ENCODE results near the gene REPIN1.

REPIN1 gene

GRCh38 chr7:150368884-150369747, 494 bp downstream of the REPIN1 start:
- peak; percentile 36 to 47 (median 40) for DNase-seq
- Histone ChIP-seq H3K36me3 (ENCODE audit: control insufficient read depth, insufficient read depth, low read length) (peaks cover 15% of the 10 kb centered on the region), H3K27me3 (replicated peaks; ENCODE audit: control insufficient read depth, insufficient read depth, low read length, poor library complexity, severe bottlenecking) (no peaks in the 10 kb centered on the region), H3K4me1 (ENCODE audit: control insufficient read depth, insufficient read depth, low read length, poor library complexity, severe bottlenecking) (peaks cover 20% of the 10 kb centered on the region), H3K4me3 (ENCODE audit: insufficient read depth, low read depth, low read length, poor library complexity, severe bottlenecking) (peak overlapping the region; percentile 92), H3K9me3 (ENCODE audit: control insufficient read depth, low read length) (no peaks in the 10 kb centered on the region), H3K27ac (ENCODE audit: insufficient read depth, low read length, poor library complexity, severe bottlenecking) (peak overlapping the region; percentile 79)

- H3K4me3 ChIP-seq (ENCODE audit: insufficient read depth, low read depth, low read length, poor library complexity, severe bottlenecking), result peak overlapping the region; percentile 92
- H3K9me3 ChIP-seq (ENCODE audit: control insufficient read depth, low read length), result no peaks in the 10 kb centered on the region
- H3K27me3 ChIP-seq (replicated peaks; ENCODE audit: control insufficient read depth, insufficient read depth, low read length, poor library complexity, severe bottlenecking), result no peaks in the 10 kb centered on the region
- H3K36me3 ChIP-seq (ENCODE audit: control insufficient read depth, insufficient read depth, low read length), result peaks cover 15% of the 10 kb centered on the region
- peaks cover 20% of the 10 kb centered on the region for H3K4me1 ChIP-seq (ENCODE audit: control insufficient read depth, insufficient read depth, low read length, poor library complexity, severe bottlenecking)
- DNase-seq, result no peak
- H3K27ac ChIP-seq (ENCODE audit: insufficient read depth, low read length, poor library complexity, severe bottlenecking), result peak overlapping the region; percentile 79
Observed at GRCh38 chr7:150369748-150370501, 1.3 kb downstream of the REPIN1 start.

GRCh38 chr7:150370612-150371071, 2.0 kb downstream of the REPIN1 start:
- DNase-seq, result no peak
- H3K9me3 ChIP-seq (ENCODE audit: control insufficient read depth, low read length), result no peaks in the 10 kb centered on the region
- H3K4me1 ChIP-seq (ENCODE audit: control insufficient read depth, insufficient read depth, low read length, poor library complexity, severe bottlenecking), result peaks cover 21% of the 10 kb centered on the region
- peaks cover 15% of the 10 kb centered on the region for H3K36me3 ChIP-seq (ENCODE audit: control insufficient read depth, insufficient read depth, low read length)
- peak overlapping the region; percentile 20 for H3K27ac ChIP-seq (ENCODE audit: insufficient read depth, low read length, poor library complexity, severe bottlenecking)
- no peaks in the 10 kb centered on the region for H3K27me3 ChIP-seq (replicated peaks; ENCODE audit: control insufficient read depth, insufficient read depth, low read length, poor library complexity, severe bottlenecking)
- H3K4me3 ChIP-seq (ENCODE audit: insufficient read depth, low read depth, low read length, poor library complexity, severe bottlenecking), result no peak overlapping the region

- no peak for DNase-seq
- Histone ChIP-seq H3K27me3 (replicated peaks; ENCODE audit: control insufficient read depth, insufficient read depth, low read length, poor library complexity, severe bottlenecking) (no peaks in the 10 kb centered on the region), H3K36me3 (ENCODE audit: control insufficient read depth, insufficient read depth, low read length) (peaks cover 15% of the 10 kb centered on the region), H3K9me3 (ENCODE audit: control insufficient read depth, low read length) (no peaks in the 10 kb centered on the region), H3K4me3 (ENCODE audit: insufficient read depth, low read depth, low read length, poor library complexity, severe bottlenecking) (no peak overlapping the region), H3K27ac (ENCODE audit: insufficient read depth, low read length, poor library complexity, severe bottlenecking) (no peak overlapping the region), H3K4me1 (ENCODE audit: control insufficient read depth, insufficient read depth, low read length, poor library complexity, severe bottlenecking) (peaks cover 27% of the 10 kb centered on the region)
Observed at GRCh38 chr7:150371131-150371995, 2.7 kb downstream of the REPIN1 start.

GRCh38 chr7:150371996-150372270, 3.3 kb downstream of the REPIN1 start:
- peaks cover 15% of the 10 kb centered on the region for H3K36me3 ChIP-seq (ENCODE audit: control insufficient read depth, insufficient read depth, low read length)
- no peak for DNase-seq
- no peak overlapping the region for H3K4me3 ChIP-seq (ENCODE audit: insufficient read depth, low read depth, low read length, poor library complexity, severe bottlenecking)
- no peaks in the 10 kb centered on the region for H3K9me3 ChIP-seq (ENCODE audit: control insufficient read depth, low read length)
- no peaks in the 10 kb centered on the region for H3K27me3 ChIP-seq (replicated peaks; ENCODE audit: control insufficient read depth, insufficient read depth, low read length, poor library complexity, severe bottlenecking)
- H3K27ac ChIP-seq (ENCODE audit: insufficient read depth, low read length, poor library complexity, severe bottlenecking), result no peak overlapping the region
- H3K4me1 ChIP-seq (ENCODE audit: control insufficient read depth, insufficient read depth, low read length, poor library complexity, severe bottlenecking), result peaks cover 31% of the 10 kb centered on the region

GRCh38 chr7:150372271-150373048, 3.8 kb downstream of the REPIN1 start:
- Histone ChIP-seq H3K27me3 (replicated peaks; ENCODE audit: control insufficient read depth, insufficient read depth, low read length, poor library complexity, severe bottlenecking) (no peaks in the 10 kb centered on the region), H3K4me1 (ENCODE audit: control insufficient read depth, insufficient read depth, low read length, poor library complexity, severe bottlenecking) (peaks cover 31% of the 10 kb centered on the region), H3K36me3 (ENCODE audit: control insufficient read depth, insufficient read depth, low read length) (peaks cover 15% of the 10 kb centered on the region), H3K9me3 (ENCODE audit: control insufficient read depth, low read length) (no peaks in the 10 kb centered on the region), H3K4me3 (ENCODE audit: insufficient read depth, low read depth, low read length, poor library complexity, severe bottlenecking) (no peak overlapping the region), H3K27ac (ENCODE audit: insufficient read depth, low read length, poor library complexity, severe bottlenecking) (no peak overlapping the region)
- no peak for DNase-seq

GRCh38 chr7:150373049-150373801, 4.6 kb downstream of the REPIN1 start:
- H3K27ac ChIP-seq (ENCODE audit: insufficient read depth, low read length, poor library complexity, severe bottlenecking), result no peak overlapping the region
- H3K4me3 ChIP-seq (ENCODE audit: insufficient read depth, low read depth, low read length, poor library complexity, severe bottlenecking), result no peak overlapping the region
- peaks cover 27% of the 10 kb centered on the region for H3K4me1 ChIP-seq (ENCODE audit: control insufficient read depth, insufficient read depth, low read length, poor library complexity, severe bottlenecking)
- peaks cover 15% of the 10 kb centered on the region for H3K36me3 ChIP-seq (ENCODE audit: control insufficient read depth, insufficient read depth, low read length)
- DNase-seq, result no peak
- no peaks in the 10 kb centered on the region for H3K9me3 ChIP-seq (ENCODE audit: control insufficient read depth, low read length)
- no peaks in the 10 kb centered on the region for H3K27me3 ChIP-seq (replicated peaks; ENCODE audit: control insufficient read depth, insufficient read depth, low read length, poor library complexity, severe bottlenecking)

GRCh38 chr7:150374026-150374425, 5.4 kb downstream of the REPIN1 start:
- H3K27me3 ChIP-seq (replicated peaks; ENCODE audit: control insufficient read depth, insufficient read depth, low read length, poor library complexity, severe bottlenecking), result no peaks in the 10 kb centered on the region
- H3K36me3 ChIP-seq (ENCODE audit: control insufficient read depth, insufficient read depth, low read length), result peaks cover 15% of the 10 kb centered on the region
- H3K4me1 ChIP-seq (ENCODE audit: control insufficient read depth, insufficient read depth, low read length, poor library complexity, severe bottlenecking), result peaks cover 31% of the 10 kb centered on the region
- no peak overlapping the region for H3K4me3 ChIP-seq (ENCODE audit: insufficient read depth, low read depth, low read length, poor library complexity, severe bottlenecking)
- H3K27ac ChIP-seq (ENCODE audit: insufficient read depth, low read length, poor library complexity, severe bottlenecking), result no peak overlapping the region
- no peak for DNase-seq
- no peaks in the 10 kb centered on the region for H3K9me3 ChIP-seq (ENCODE audit: control insufficient read depth, low read length)

- no peak overlapping the region for H3K4me3 ChIP-seq (ENCODE audit: insufficient read depth, low read depth, low read length, poor library complexity, severe bottlenecking)
- H3K36me3 ChIP-seq (ENCODE audit: control insufficient read depth, insufficient read depth, low read length), result peaks cover 15% of the 10 kb centered on the region
- H3K4me1 ChIP-seq (ENCODE audit: control insufficient read depth, insufficient read depth, low read length, poor library complexity, severe bottlenecking), result peaks cover 30% of the 10 kb centered on the region
- no peaks in the 10 kb centered on the region for H3K27me3 ChIP-seq (replicated peaks; ENCODE audit: control insufficient read depth, insufficient read depth, low read length, poor library complexity, severe bottlenecking)
- no peak overlapping the region for H3K27ac ChIP-seq (ENCODE audit: insufficient read depth, low read length, poor library complexity, severe bottlenecking)
- no peak for DNase-seq
- no peaks in the 10 kb centered on the region for H3K9me3 ChIP-seq (ENCODE audit: control insufficient read depth, low read length)
Observed at GRCh38 chr7:150374472-150374871, 5.8 kb downstream of the REPIN1 start.
